Fibroblast of mammary gland (primary cell): ENCODE results near the gene FAM13A.

Experiments used
- DNase-seq: peaks from one replicate; pipeline ENCODE4 v3.0.0-alpha.2; 2010; ENCODE audit warnings: low read depth
- H3K4me3 ChIP-seq: 2 replicates; pipeline ENCODE4 v1.5.1; 2011; ENCODE audit warnings: low read depth, mild to moderate bottlenecking, low read length, moderate library complexity; ENCODE audit not compliant: control insufficient read depth
- TF ChIP-seq, protein P1 (sequence below): conservative IDR thresholded peaks from 2 replicates; pipeline ENCODE4 v1.5.1; 2011; ENCODE audit warnings: low read depth, low read length, inconsistent platforms; ENCODE audit not compliant: control insufficient read depth, insufficient read depth

The FAM13A gene

DNA sequence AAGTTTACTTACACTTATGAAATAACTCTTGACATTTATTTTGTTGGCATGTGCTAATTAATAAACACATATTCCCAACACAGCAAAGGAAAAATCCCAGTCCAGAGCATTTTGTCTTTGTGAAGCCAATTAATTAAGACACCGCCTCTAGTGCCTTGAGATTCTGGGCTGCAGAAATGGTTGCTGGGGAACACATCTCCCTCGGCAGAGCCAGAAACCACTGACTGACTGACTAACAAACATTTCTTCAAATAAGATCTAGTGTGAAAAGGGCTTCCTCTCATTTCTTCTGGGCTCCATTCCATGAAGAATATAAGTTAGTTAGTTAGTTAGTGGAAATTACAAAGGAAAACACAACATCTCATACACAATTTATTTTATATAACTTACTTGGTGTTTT is 331.0 kb downstream of the FAM13A start:
- no peak overlapping the region for H3K4me3 ChIP-seq
- peak; percentile 28 for DNase-seq
- TF ChIP-seq, protein P1, sequence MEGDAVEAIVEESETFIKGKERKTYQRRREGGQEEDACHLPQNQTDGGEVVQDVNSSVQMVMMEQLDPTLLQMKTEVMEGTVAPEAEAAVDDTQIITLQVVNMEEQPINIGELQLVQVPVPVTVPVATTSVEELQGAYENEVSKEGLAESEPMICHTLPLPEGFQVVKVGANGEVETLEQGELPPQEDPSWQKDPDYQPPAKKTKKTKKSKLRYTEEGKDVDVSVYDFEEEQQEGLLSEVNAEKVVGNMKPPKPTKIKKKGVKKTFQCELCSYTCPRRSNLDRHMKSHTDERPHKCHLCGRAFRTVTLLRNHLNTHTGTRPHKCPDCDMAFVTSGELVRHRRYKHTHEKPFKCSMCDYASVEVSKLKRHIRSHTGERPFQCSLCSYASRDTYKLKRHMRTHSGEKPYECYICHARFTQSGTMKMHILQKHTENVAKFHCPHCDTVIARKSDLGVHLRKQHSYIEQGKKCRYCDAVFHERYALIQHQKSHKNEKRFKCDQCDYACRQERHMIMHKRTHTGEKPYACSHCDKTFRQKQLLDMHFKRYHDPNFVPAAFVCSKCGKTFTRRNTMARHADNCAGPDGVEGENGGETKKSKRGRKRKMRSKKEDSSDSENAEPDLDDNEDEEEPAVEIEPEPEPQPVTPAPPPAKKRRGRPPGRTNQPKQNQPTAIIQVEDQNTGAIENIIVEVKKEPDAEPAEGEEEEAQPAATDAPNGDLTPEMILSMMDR = no peak

DNA sequence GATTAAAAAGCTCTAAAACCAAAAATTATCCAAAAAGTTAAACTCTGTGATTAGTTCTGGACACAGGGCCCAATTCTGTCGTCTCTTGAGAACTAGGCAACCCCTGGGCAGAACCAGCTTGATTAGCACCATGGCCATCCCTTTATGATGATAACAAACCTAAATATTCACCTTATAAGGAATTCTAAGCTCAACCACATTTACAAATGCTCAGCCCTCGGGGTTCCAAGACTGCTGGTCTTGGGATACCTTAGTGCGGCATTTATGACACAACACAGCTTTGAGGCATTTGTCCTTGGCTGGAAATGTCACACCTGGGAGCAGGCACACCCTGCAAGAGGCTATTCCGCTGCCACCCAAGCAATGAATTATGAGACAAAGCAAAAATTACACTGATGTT is 331.8 kb downstream of the FAM13A start:
- no peak for DNase-seq
- TF ChIP-seq, protein P1 = no peak
- no peak overlapping the region for H3K4me3 ChIP-seq

DNA sequence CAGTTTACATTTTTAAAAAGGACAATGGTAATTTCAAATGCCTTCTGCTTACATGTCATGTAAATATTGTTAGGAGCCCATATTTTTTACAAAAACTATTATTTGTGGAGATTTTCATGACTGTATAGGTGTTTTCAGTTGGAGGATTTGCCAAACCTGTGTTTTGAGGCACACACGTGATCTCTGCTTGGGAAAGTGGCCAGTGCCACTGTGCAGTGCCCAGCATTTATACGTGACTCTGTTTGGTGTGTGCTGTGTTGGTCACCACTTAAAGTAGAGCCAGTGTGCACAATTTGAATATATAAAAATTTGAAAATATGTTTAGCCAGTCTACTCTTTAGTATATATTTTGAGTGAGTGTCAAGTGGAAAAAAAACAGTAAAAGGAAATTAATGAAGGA is 332.6 kb downstream of the FAM13A start:
- no peak for DNase-seq
- TF ChIP-seq, protein P1 = no peak
- H3K4me3 ChIP-seq = no peak overlapping the region

GRCh38 chr4:88722828-88723227 is 334.2 kb downstream of the FAM13A start:
- DNase-seq = no peak
- no peak overlapping the region for H3K4me3 ChIP-seq
- TF ChIP-seq, protein P1 = no peak

- no peak overlapping the region for H3K4me3 ChIP-seq
- DNase-seq = no peak
- TF ChIP-seq, protein P1 = no peak
These were observed 334.7 kb downstream of the FAM13A start for GRCh38 chr4:88722276-88722780.

- TF ChIP-seq, protein P1 = no peak
- DNase-seq = peak; percentile 58
- no peak overlapping the region for H3K4me3 ChIP-seq
These were observed 336.2 kb downstream of the FAM13A start for GRCh38 chr4:88720451-88721428.
